AG04450 (cell line): ENCODE results near the gene DMP1. TPM values are rescaled to one million over a fixed set of nuclear protein-coding genes. Genes with fewer than 3 reads are reported as not detected.

ENCODE experiments used
- CTCF ChIA-PET: fragments of 300-600, 350-600 bp; formaldehyde crosslinking; extraction: SDS; loops from one replicate; lab custom pipeline; 2022; ENCODE audit warnings: antibody characterized with exemption, inconsistent platforms; lab: Charles Lee
- POLR2A ChIA-PET: fragments of 350-600 bp; formaldehyde crosslinking; extraction: SDS; loops from one replicate; lab custom pipeline; 2021; ENCODE audit warnings: antibody characterized with exemption, inconsistent platforms; lab: Yijun Ruan, JAX
- DNase-seq: peaks from one replicate; pipeline ENCODE4 v3.0.0-alpha.2; 2011; ENCODE audit warnings: low read depth, low spot score
- H3K27ac ChIP-seq: one replicate; pipeline ENCODE4 v1.5.1; 2012; ENCODE audit warnings: low read depth, low read length, control low read depth
- H3K27me3 ChIP-seq: one replicate; pipeline ENCODE4 v1.6.0; 2012; ENCODE audit warnings: low read length; ENCODE audit not compliant: control insufficient read depth, insufficient read depth
- H3K4me3 ChIP-seq: 2 replicates; pipeline ENCODE4 v1.5.1; 2011; ENCODE audit warnings: mild to moderate bottlenecking, low read depth, low read length, control low read depth
- H3K9me3 ChIP-seq: 2 replicates; pipeline ENCODE4 v1.5.1; 2012; ENCODE audit warnings: low read length; ENCODE audit not compliant: control insufficient read depth, insufficient read depth
- CTCF ChIP-seq: IDR thresholded peaks from 2 replicates; pipeline ENCODE4 v1.5.1; 2011; ENCODE audit warnings: low read depth, low read length, control low read depth, inconsistent platforms
- polyA plus RNA-seq: library from polyadenylated mRNA; depleted of rRNA; stranded (reverse); fragments of >200 nt; gene quantifications from 2 replicates; pipeline ENCODE4 v1.2.3, GENCODE V29; 2011

DMP1 gene
- polyA plus RNA-seq, 1 experiment, result not detected

- TF ChIP-seq CTCF, result no peak
- DNase-seq, result no peak
- ChIA-PET POLR2A (no interaction called here), CTCF (no interaction called here)
- no peak overlapping the region for H3K27ac ChIP-seq
- H3K27me3 ChIP-seq, result no peaks in the 10 kb centered on the region
- no peak overlapping the region for H3K4me3 ChIP-seq
- H3K9me3 ChIP-seq, result no peaks in the 10 kb centered on the region
Observed at GRCh38 chr4:87651941-87652340, 1.9 kb downstream of the DMP1 start.

GRCh38 chr4:87654487-87655044 is 4.5 kb downstream of the DMP1 start:
- ChIA-PET CTCF (no interaction called here), POLR2A (no interaction called here)
- Histone ChIP-seq H3K4me3 (no peak overlapping the region), H3K9me3 (no peaks in the 10 kb centered on the region), H3K27ac (no peak overlapping the region), H3K27me3 (no peaks in the 10 kb centered on the region)
- TF ChIP-seq CTCF, result no peak
- DNase-seq, result no peak

- H3K4me3 ChIP-seq, result no peak overlapping the region
- CTCF ChIA-PET, result interaction anchor here (0.6 to 1.0 kb wide), 2 partner anchors 22 to 316 kb away, joined by 3 read pairs; no protein-coding TSS in a partner anchor
- TF ChIP-seq CTCF, result no peak
- no peak for DNase-seq
- H3K27me3 ChIP-seq, result no peaks in the 10 kb centered on the region
- H3K9me3 ChIP-seq, result no peaks in the 10 kb centered on the region
- POLR2A ChIA-PET, result no interaction called here
- no peak overlapping the region for H3K27ac ChIP-seq
Observed at GRCh38 chr4:87657525-87657924, 7.4 kb downstream of the DMP1 start.

- POLR2A ChIA-PET, result no interaction called here
- CTCF ChIA-PET, result interaction anchor here (0.9 kb wide), 1 partner anchor 1596 kb away, joined by 3 read pairs; no protein-coding TSS in a partner anchor
- TF ChIP-seq CTCF, result no peak
- Histone ChIP-seq H3K9me3 (no peaks in the 10 kb centered on the region), H3K4me3 (no peak overlapping the region), H3K27me3 (no peaks in the 10 kb centered on the region), H3K27ac (no peak overlapping the region)
- DNase-seq, result no peak
Observed at GRCh38 chr4:87659247-87659931, 9.3 kb downstream of the DMP1 start.

GRCh38 chr4:87662871-87663270 is 12.8 kb downstream of the DMP1 start:
- Histone ChIP-seq H3K27ac (no peak overlapping the region), H3K27me3 (no peaks in the 10 kb centered on the region), H3K9me3 (no peaks in the 10 kb centered on the region), H3K4me3 (no peak overlapping the region)
- no peak for TF ChIP-seq CTCF
- ChIA-PET CTCF (no interaction called here), POLR2A (no interaction called here)
- DNase-seq, result no peak
